Stimulated activated CD8-positive, alpha-beta memory T cell treated with anti-CD3 and anti-CD28 coated beads, Interleukin-12 subunit alpha, Interleukin-12 subunit beta, amount 100 ng/mL, for 24 hours (primary cell): ENCODE results near the gene AKAP17A.

Experiments
- DNase-seq: peaks from one replicate; pipeline ENCODE4 v3.0.0-alpha.2; 2020; ENCODE audit errors: extremely low read depth

AKAP17A gene

DNA sequence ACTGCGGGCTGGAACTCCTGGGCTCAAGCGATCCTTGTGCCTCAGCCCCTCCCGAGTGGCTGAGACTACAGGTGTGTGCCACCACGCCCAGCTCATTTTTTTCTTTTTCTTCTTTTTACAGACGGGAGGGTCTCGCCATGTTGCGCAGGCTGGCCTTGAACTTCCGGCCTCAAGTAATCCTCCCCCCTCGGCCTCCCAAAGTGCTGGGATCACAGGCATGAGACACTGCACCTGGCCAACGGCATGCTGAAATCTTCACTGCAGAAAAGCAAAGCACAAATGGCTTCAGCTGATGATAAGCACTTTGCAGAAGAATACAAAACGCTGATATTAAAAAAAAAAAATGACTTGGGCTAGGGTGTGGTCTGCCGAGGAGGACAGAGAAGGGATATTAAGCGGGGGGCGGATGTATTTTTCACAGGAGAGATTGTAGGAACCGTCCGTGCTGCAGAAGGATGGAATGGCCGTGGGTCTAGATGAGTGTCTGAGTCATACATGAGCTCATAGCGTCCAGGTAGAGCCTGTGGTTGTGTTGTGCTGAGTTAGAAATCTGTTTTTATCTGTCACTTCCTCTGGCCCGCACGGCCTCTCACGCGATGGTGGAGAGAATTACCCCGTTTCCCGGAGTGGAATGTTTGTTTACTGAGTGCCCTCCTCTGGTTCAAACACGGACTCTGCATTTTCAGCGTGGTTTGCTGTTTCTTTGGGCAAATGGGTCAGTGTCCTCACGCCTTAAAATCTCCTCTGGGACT, 8.5 kb upstream of the AKAP17A start:
- DNase-seq, result no peak

DNA sequence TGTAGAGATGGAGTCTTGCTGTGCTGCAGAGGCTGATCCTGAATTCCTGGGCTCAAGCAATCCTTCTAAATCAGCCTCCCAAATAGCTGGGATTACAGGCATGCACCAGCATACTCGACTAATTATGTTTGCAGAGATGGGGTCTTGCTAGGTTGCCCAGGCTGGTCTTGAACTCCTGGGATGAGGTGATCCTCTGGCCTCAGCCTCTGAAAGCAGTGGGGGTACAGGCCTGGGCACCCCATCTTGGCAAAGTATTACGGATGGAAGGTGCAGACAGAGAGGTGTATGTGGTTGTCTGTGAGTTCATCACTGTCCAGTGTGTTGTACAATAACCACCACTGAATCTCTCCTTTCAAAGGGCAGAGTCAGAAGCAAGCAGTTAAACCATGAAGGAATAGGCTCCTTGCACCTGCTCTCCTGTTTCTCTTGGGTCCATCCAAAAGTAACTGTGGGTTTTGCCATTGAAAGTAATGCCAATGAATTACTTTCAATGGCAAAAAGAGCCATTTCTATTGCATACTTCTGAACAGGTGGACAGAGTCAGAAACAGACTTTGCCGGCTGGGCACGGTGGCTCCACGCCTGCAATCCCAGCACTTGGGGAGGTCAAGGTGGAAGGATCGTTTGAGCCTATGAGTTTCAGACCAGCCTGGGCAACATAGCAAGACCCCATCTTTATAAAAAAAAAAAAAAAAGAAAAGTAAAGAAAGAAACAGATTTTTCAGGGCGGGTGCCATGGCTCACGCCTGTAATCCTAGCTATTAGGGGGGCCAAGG, 7.0 kb upstream of the AKAP17A start:
- no peak for DNase-seq

DNA sequence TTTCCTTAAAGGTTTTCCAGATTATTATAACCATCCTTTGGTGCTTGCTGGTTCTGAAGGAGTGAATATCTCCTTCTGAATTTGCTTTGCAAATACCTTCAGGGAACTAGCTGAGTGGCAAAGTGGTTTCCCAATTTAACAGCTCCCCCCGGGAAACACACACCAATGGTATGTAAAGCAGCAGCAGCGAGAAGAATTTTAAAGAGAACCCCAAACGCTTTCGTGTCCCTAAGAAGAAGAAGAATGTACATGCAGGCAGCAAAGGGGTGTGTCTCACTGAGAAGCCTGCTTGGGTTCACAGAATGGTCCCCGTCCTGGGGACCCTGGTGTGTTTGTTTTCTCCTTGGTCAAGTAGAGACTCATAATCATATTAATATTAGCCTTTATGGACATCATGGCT, 4.2 kb upstream of the AKAP17A start:
- DNase-seq, result no peak

DNA sequence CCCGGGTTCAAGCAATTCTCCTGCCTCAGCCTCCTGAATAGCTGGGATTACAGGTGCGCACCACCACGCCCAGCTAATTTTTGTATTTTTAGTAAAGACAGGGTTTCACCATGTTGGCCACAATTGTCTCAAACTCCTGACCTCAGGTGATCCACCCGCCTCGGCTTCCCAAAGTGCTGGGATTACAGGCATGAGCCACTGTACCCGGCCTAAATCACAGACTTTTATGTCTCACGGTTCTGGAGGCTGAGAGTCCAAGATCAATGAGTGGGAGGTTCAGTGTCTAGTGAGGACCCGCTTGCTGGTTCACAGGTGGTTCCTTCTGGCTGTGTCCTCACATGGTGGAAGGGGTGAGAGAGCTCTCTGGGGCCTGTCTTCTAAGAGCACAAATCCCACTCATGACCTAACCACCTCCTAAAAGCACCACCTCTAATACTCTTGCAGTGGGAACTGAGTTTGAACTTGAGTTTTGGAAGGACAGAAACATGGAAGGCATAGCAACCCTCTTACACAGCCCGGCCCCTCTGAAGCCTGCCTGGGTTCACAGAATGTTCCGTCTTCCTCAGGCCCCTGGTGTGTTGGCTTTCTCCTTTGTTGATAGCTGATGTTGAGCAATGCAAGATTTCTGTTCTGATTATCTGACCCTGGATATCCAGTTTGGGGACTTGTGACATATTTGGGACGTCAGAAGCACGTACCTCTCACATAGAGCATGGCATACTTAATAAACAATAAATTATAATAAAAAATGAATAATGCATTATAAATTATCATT, 1.9 kb upstream of the AKAP17A start:
- DNase-seq, result no peak

DNA sequence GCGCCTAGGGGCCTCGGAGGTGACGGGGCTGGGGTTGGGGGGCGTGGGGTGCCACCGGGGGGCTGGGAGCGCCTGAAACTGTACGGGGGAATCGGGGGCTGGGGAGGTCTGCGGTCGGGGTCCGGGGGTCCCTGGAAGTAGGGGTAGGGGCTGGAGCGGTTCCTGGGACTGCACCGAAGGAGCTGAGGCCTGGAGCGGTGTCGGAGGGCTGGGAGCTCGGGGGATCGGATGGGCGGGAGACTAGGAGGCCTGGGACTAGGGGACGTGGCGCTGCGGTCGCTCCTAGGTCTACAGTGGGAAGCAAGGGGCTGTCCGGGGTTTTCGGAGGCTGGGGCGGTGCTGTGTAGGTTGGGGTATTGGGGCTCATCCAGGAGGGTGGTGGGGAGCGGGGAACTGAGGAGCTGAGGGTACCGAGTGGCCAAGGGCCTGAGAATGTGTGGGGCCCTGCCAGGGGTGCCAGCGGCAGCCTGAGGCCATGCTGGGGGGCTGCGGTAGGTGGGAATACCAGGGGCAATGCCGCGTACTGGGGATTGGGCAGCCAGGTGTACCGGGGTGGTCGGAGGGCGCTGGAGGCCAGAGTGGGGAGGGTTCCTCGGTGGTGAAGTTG, 562 bp downstream of the AKAP17A start:
- DNase-seq, result no peak

DNA sequence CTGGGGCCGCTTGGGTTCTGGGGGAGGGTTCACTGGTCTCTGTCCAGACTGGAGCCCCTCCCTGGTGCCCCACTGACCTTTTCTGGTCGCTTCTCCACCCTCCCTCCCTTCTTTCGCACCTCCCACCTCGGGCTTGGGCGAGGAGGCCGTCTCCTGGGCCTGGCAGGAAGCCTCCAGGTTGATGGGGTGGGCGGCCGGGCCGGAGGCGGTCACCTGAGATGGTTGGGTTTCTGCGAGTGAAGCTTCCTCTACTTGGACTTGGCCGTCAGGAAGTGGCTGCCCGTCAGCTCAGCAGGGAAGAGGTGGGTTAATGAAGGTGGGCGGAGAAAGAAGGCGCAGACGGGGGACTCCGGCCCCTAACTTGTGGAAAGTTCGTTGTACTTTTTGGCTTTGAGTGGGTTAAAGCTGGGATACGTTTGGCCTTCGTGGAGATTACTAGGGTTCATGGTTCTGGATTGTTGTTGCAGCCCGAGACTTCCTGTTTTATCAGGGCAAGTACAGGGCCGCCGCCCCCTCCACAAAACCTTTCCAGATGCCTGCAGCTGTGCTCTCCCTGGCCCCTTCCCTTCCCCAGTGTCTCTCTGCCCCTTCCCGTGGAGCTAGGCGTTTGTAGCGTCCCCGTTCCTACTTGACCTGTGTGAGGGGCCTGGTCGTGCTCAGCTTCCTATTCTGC, 1.2 kb downstream of the AKAP17A start:
- DNase-seq, result no peak

DNA sequence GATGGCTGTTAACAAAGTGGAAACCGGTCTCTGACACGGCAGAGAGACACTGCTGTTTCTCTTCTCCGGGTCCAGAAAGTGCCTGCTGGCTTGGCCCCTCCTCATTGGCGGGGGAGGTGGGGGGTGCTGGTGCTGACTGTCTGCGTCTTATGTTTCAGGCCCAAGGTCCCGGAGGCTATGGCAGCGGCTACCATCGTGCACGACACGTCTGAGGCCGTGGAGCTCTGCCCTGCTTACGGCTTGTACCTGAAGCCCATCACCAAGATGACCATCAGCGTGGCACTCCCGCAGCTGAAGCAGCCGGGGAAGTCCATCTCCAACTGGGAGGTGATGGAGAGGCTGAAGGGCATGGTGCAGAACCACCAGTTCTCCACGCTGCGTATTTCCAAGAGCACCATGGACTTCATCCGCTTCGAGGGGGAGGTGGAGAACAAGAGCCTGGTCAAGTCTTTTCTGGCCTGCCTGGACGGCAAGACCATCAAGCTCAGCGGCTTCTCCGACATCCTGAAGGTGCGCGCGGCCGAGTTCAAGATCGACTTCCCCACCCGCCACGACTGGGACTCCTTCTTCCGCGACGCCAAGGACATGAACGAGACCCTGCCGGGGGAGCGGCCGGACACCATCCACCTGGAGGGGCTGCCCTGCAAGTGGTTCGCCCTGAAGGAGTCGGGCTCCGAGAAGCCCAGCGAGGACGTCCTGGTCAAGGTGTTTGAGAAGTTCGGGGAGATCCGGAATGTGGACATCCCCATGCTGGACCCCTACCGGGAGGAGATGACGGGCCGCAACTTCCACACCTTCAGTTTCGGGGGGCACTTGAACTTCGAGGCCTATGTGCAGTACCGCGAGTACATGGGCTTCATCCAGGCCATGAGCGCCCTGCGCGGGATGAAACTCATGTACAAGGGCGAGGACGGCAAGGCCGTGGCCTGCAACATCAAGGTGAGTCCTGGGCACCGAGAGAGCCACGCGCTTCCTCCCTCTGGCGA, 2.2 kb downstream of the AKAP17A start:
- no peak for DNase-seq

DNA sequence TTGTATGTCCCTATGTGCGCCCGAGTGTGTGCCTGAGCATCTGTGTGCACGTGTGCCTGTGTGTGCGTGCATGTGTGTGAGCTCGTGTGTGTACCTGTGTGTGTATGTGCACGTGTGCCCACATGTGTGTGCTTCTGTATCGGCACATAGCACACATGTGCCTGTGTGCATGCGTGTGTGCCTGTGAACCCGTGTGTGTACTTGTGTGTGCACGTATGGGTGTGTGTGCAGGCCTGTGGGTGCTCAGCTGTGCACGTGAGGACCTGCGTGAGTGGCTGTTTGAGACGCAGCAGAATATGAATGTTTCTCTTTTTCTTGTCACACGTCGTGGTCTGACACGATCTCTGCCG, 4.3 kb downstream of the AKAP17A start:
- DNase-seq, result no peak

DNA sequence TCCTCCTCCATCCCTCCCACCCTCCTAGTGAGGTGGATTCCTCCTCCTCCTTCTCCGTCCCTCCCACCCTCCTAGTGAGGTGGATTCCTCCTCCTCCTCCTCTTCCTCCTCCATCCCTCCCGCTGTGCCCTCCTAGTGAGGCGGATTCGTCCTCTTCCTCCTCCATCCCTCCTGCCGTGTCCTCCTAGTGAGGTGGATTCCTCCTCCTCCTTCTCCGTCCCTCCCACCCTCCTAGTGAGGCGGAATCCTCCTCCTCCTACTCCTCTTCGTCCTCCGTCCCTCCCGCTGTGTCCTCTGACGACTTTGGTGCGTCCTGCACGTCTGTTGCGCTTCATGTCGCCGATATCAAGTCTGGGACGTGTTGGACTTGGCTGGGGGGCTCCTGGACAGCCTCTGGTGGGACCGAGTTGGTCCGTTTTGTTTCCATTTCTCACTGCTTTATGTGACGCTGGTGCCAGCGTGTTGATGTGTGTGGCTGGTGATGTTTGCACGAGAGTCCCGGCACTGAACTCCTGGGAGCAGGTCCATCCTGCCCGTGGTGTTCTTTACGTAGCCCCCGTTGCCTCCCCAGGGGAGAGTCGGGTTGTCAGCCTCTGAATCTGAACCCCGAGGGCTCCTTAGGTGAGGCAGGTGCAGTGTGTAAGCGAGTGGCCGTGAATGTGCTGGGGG, 5.4 kb downstream of the AKAP17A start:
- no peak for DNase-seq

DNA sequence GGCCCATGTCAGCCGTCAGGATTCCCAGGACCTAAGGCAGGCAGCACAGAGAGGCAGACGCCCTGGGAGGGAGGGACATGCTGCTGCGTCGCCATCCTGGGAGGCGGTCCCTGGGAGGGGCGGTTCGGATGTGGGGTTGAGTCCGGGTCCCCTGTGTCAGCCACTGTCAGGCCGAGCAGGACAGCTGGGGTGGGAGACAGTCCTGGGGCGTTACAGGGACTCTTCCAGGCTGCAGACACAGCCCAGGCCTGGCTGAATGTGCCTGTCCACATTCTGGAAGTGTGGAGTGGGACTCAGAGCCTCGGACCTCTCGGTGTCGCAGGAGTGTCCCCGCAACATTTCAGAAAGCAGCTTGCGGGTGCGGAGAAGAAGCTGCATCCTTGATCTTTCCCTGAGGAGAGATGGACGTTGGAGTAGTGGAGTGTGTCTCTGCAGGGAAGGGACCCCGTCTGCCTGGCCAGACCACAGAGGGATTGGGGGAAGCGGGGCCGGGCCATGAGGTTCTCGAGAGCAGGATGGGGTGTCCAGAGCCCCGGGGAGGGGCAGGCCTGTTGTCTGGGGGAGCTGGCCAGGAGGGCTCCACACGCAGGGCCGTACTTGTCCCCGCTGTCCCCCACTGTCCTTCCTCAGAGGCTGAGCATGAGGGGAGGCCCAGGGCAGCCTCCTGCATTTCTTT, 6.1 kb downstream of the AKAP17A start:
- no peak for DNase-seq

DNA sequence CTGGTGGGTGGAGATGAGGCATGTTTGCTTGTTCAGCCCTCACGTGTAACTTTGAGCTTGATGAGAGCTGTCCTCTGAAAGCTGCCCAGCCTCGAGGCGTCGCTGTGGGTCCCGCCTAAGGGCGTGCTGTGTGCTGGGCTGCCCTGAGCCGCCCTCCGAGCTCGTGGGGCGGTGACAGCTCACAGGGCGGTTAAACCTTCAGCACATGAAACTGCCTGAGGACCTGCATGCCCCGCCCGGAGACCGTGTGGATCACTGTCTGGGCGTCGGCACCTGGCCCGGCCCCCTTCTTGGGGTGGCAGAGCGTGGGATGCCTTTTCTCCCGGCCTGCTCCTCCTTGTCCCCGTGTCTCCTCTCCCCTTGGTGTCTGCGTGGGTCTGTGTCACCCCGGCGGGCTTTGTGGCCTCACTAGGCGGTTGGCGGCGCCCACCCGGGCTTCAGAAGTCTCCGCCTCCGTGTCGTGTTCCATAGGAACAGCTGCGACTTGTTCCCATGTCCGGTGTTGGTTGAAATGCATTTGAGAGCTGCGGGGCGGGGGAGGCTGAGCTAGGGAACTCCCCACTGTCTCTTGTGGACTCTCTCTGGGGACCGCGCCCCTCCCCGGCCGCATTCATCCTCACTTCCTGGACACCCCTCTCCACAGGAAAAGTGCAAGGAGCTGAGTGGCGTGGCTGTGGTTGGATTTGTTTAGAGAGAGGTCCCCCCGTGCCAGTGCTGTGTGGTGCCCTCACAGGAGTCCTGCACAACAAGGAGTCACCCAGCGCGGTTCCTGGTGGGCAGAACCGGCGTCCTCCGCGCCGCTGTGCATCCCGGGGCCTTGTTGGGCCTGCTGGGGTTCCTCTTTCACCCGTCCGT, 6.8 kb downstream of the AKAP17A start:
- no peak for DNase-seq

DNA sequence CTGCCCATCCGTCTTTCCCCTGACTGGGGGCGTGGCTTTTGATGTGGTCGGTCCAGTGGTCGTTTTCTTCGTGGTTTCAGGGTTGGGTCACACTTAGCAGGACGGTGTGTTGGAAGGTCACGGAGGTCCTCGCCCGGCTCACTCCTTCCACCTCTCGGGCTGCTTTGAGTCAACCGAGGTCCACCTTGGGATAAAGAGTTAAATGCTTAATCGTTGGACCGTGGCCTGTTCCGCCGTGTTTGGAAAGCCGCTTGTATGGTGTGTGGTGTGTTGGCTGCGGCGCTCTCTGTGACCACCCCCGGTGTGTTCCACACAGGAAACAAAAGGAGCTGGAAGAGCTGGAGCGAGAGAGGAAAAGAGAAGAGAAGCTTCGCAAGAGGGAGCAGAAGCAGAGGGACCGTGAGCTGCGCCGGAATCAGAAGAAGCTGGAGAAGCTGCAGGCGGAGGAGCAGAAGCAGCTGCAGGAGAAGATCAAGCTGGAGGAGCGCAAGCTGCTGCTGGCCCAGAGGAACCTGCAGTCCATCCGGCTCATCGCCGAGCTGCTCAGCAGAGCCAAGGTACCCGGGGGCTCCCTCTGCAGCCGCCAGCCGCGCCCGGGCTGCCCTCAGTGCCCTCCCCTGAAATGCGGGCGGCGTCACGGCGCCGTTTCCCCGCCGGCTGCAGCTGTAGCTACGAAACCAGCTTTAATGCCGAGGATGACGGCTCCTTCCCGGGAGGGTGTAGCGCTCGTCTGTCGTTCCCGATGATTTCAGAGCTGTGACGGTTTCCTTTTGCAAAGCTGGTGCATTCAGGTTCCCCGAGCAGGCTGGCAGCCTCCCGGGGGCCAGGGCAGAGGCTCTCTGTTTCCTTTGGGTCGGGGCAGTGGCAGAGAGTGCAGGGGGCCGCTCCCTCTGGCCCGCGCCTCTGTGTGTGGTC, 7.7 kb downstream of the AKAP17A start:
- DNase-seq, result no peak

DNA sequence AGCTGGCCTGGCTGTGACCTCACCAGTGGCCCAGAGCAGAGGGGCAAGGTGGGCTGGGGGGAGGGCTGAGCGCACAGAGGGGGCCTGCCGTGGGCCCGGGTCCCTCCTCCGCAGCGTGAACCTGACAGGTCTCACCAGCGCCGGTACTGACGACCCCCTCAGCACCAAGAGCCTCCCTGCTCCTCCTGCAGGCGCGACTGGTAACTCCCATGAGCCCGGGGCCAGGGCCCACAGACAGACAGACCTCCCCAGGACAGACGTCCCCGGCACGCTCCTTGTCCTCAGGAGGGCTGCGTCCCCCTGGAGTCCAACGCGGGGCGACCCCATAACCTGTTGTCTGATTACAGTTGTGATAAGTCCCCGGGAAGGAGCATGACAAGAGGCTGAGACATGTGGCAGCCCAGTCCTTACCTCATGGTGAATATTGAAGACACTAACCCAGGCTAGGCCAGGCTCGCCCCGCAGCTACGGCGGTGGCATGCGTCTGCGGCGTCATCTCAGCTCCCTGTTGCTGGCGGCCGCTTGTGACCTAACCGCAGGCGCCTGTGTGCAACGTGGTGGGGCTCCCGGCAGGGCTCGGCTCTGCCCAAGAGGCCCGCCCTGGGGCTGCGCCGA, 8.5 kb downstream of the AKAP17A start:
- DNase-seq, result no peak

DNA sequence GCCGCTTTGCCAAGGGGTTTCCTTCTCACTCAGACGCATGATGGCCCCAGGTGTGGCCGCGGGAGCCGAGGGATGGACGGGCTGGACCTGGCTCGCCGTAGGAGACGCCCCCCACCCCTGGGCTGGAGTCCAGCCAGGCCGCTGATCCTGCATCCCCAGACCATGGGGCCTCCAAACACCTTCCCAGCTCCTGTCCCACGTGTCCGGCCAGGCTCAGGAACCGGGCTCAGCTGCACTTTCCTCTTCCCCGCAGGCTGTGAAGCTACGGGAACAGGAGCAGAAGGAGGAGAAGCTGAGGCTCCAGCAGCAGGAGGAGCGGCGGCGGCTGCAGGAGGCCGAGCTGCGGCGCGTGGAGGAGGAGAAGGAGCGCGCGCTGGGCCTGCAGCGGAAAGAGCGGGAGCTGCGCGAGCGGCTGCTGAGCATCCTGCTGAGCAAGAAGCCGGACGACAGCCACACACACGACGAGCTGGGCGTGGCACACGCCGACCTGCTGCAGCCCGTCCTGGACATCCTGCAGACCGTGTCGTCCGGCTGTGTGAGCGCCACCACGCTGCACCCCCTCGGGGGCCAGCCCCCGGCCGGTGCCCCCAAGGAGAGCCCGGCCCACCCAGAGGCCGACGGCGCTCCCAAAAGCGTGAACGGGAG, 9.1 kb downstream of the AKAP17A start:
- no peak for DNase-seq

DNA sequence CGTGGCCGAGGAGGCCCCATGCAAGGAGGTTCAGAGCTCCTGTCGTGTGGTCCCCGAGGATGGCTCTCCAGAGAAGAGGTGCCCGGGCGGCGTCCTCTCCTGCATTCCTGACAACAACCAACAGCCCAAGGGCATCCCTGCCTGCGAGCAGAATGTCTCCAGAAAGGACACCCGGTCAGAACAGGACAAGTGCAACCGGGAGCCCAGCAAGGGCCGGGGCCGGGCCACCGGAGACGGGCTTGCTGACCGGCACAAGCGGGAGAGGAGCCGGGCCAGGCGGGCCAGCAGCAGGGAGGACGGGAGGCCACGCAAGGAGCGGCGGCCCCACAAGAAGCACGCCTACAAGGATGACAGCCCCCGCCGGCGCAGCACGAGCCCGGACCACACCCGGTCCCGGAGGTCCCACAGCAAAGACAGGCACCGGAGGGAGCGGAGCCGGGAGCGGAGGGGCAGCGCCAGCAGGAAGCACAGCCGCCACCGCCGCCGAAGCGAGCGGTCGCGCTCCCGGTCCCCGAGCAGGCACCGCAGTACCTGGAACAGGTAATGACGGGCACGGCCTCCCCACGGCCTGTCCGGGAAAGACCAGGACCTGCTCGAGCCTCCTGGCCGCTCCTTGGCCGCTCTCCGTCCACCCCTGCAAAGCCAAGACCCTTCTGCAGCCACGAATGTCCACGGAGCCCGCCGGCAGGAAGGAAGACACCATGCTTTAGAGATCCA, 9.8 kb downstream of the AKAP17A start:
- no peak for DNase-seq

DNA sequence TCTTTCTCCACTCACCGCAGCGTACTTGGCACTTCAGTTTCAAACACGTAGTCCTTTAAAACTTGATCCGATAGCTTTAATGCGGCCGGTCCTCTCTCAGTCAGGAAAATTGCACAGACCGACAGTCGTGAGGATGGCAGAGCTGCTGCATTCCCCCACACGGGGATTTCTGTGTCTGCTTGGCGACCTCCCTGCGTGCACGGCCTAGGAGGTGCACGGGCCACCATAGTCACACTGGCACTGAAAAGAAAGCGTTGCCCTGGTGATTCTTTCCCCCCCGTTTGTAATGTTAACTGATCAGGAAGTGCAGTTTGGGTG, 10.3 kb downstream of the AKAP17A start:
- no peak for DNase-seq
